ENCODE results near the gene IP6K2. TPM values are rescaled to one million over a fixed set of nuclear protein-coding genes. Genes with fewer than 3 reads are reported as not detected.

Gene IP6K2
- total and polyA plus RNA-seq, 2 of the 8 experiments (the other 6 are each of a cell fraction or from before 2014, with no cell fraction given) = 95.8 to 144 TPM

DNA sequence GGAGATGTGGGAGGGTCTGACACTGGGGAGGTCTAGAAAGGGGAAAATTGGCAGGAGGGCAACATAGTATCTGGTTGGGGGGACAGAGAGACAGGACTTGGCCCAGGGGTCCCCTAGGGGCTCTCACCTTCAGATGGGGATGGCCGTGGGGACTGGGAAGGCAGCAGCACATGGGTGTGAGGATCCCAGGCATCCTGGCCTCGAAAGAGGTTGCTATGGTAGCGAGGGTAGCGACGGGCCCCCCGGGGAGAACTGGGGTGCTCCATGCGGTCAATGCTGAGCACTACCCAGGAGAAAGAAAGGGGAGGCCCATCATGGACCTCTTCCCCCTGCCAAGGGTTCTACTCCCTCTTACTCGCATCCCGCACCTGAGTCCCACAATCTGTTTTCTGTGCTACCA, 69.3 kb downstream of the IP6K2 start:
- Histone ChIP-seq H3K9ac (replicated peaks in 1 of 4; ENCODE audit: extremely low read depth in 1 of 4, low read depth in 3 of 4, low read length in 3 of 4) (no peak overlapping the region), H2BK12ac (ENCODE audit: low read depth, low read length) (no peak overlapping the region), H3K23me2 (ENCODE audit: low read depth, low read length) (0 out of 2 replicates have a peak, but pooled peaks cover 2% of the 10 kb centered on the region), H3K79me1 (ENCODE audit: low read depth, low read length) (no peaks in the 10 kb centered on the region), H3K56ac (replicated peaks; ENCODE audit: insufficient read length, low read depth, low read length) (no peak overlapping the region), H3K18ac (ENCODE audit: extremely low read depth, low read length) (no peak overlapping the region), H4K5ac (ENCODE audit: insufficient read length, low read depth, low read length) (no peak overlapping the region), H3K36me3 (ENCODE audit: control insufficient read depth in 2 of 4, insufficient read depth in 4 of 4, low read length in 3 of 4) (peaks cover 3 to 28% (median 16%) of the 10 kb centered on the region in 4 experiments; a peak in 5 of 8 replicates), H3K79me2 (ENCODE audit: control insufficient read depth in 1 of 2, insufficient read depth in 2 of 2, low read length in 2 of 2) (no peaks in the 10 kb centered on the region), H2BK15ac (ENCODE audit: low read length) (no peak overlapping the region), H2AK5ac (ENCODE audit: low read depth, low read length) (no peak overlapping the region), H3K4me3 (ENCODE audit: extremely low read depth in 1 of 4, insufficient read depth in 2 of 4, low read depth in 3 of 4, low read length in 4 of 4) (no peak overlapping the region), H2BK20ac (ENCODE audit: low read length) (no peak overlapping the region), H3K9me3 (ENCODE audit: insufficient read depth in 2 of 2, low read depth in 1 of 2, low read length in 1 of 2) (no peaks in the 10 kb centered on the region), H4K8ac (ENCODE audit: extremely low read depth, insufficient read depth, low read length) (no peak overlapping the region), H3K4me2 (ENCODE audit: insufficient read depth in 1 of 2, low read depth in 2 of 2, low read length in 2 of 2) (no peak overlapping the region), H4K91ac (replicated peaks; ENCODE audit: insufficient read length, low read length) (no peak overlapping the region), H3K27ac (ENCODE audit: low read depth, low read length) (no peak overlapping the region), H4K20me1 (replicated peaks in 1 of 2; ENCODE audit: control insufficient read depth in 1 of 2, insufficient read depth in 2 of 2, low read length in 2 of 2) (peaks cover 0 to 13% of the 10 kb centered on the region in 2 experiments), H3K23ac (ENCODE audit: insufficient read length) (no peak overlapping the region), H2AFZ (ENCODE audit: low read length) (no peak overlapping the region), H2BK120ac (replicated peaks; ENCODE audit: low read depth, low read length) (no peak overlapping the region), H3K4ac (replicated peaks; ENCODE audit: insufficient read length, low read depth, low read length) (no peak overlapping the region), H3K27me3 (replicated peaks in 1 of 4; ENCODE audit: control insufficient read depth in 3 of 4, extremely low read depth in 1 of 4, insufficient read depth in 3 of 4, low read length in 3 of 4) (no peaks in the 10 kb centered on the region), H3K14ac (ENCODE audit: insufficient read length) (no peak overlapping the region), H3K4me1 (replicated peaks in 1 of 4; ENCODE audit: control insufficient read depth in 3 of 4, insufficient read depth in 4 of 4, low read length in 3 of 4) (no peaks in the 10 kb centered on the region), H2BK5ac (ENCODE audit: low read depth, low read length) (no peak overlapping the region)
- DNase-seq (ENCODE audit: low read depth in 1 of 2, low spot score in 2 of 2) = no peak
- no peak for FAIRE-seq
- 92% methylated on average over 9 of the region's 9 CpGs; no CpG with 5 or more reads in 1 of the 2 experiments for WGBS, 2 experiments (ENCODE audit: extremely low coverage in 1 of 2, insufficient coverage in 1 of 2, insufficient read length in 1 of 2, insufficient replicate concordance in 2 of 2, low coverage in 1 of 2, low lambda C conversion rate in 2 of 2, missing lambda C conversion rate in 1 of 2)
- ChIA-PET CTCF (ENCODE audit: partially characterized antibody) (interaction anchor here (1.6 kb wide), 1 partner anchor 212 kb away, joined by 4 read pairs; no protein-coding TSS in a partner anchor), POLR2A (ENCODE audit: partially characterized antibody) (interaction anchor here (1.8 to 10.5 kb wide), 2 partner anchors 11 to 24 kb away, joined by 5 to 111 read pairs; partner anchors contain the start of gene SLC26A6)
- no peak for TF ChIP-seq PHF8 (conservative IDR thresholded peaks at IDR 0.05; ENCODE audit: low read depth, low read length)
- TF ChIP-seq, protein P1, sequence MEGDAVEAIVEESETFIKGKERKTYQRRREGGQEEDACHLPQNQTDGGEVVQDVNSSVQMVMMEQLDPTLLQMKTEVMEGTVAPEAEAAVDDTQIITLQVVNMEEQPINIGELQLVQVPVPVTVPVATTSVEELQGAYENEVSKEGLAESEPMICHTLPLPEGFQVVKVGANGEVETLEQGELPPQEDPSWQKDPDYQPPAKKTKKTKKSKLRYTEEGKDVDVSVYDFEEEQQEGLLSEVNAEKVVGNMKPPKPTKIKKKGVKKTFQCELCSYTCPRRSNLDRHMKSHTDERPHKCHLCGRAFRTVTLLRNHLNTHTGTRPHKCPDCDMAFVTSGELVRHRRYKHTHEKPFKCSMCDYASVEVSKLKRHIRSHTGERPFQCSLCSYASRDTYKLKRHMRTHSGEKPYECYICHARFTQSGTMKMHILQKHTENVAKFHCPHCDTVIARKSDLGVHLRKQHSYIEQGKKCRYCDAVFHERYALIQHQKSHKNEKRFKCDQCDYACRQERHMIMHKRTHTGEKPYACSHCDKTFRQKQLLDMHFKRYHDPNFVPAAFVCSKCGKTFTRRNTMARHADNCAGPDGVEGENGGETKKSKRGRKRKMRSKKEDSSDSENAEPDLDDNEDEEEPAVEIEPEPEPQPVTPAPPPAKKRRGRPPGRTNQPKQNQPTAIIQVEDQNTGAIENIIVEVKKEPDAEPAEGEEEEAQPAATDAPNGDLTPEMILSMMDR (IDR thresholded peaks at IDR 0.05; ENCODE audit: control extremely low read depth in 1 of 3, insufficient read depth in 1 of 3, low read depth in 1 of 3, low read length in 3 of 3) = no peak
- no peak for TF ChIP-seq JUND (IDR thresholded peaks at IDR 0.05; ENCODE audit: low read length)
- no peak for TF ChIP-seq CHD2 (IDR thresholded peaks at IDR 0.05; ENCODE audit: low read length)
- TF ChIP-seq TCF12 (IDR thresholded peaks at IDR 0.05; ENCODE audit: low read depth, low read length) = no peak
- no peak for TF ChIP-seq ATF2 (IDR thresholded peaks at IDR 0.05; ENCODE audit: low read length)
- TF ChIP-seq BCL11A (IDR thresholded peaks at IDR 0.05; ENCODE audit: low read depth in 2 of 2, low read length in 2 of 2) = no peak
- TF ChIP-seq EP300 (IDR thresholded peaks at IDR 0.05; ENCODE audit: borderline replicate concordance in 1 of 2, low read depth in 2 of 2, low read length in 2 of 2) = no peak
